Prostate gland (tissue), 2 donors: ENCODE results near the gene EPOP. TPM values are rescaled to one million over a fixed set of nuclear protein-coding genes. Genes with fewer than 3 reads are reported as not detected.

ENCODE experiments used
- DNase-seq: peaks from one replicate; pipeline ENCODE4 v3.0.0-alpha.2; 2019; ENCODE audit warnings: low spot score
- H3K27ac ChIP-seq, 2 donors: fragments of 200-600 bp; sonication (generic); 2 replicates each; pipeline ENCODE4 v1.5.1; 2017 to 2019
- H3K27me3 ChIP-seq: fragments of 200-600 bp; sonication (generic); replicated peaks from 2 replicates; pipeline ENCODE4 v1.5.1; 2019; ENCODE audit not compliant: insufficient read depth
- H3K36me3 ChIP-seq, 2 donors: fragments of 200-600 bp; sonication (generic); 1 replicate in 1 of 2; 2 replicates in 1 of 2; pipeline versions ENCODE4 v1.5.1 to v1.8.1; 2017 to 2019
- H3K4me1 ChIP-seq: fragments of 200-600 bp; sonication (generic); replicated peaks from 2 replicates; pipeline ENCODE4 v1.5.1; 2019
- H3K4me3 ChIP-seq, 2 donors: fragments of 200-600 bp; sonication (generic); 2 replicates each; pipeline ENCODE4 v1.5.1; 2017 to 2019
- H3K9me3 ChIP-seq: fragments of 200-600 bp; sonication (generic); 2 replicates; pipeline ENCODE4 v1.5.1; 2017
- POLR2A ChIP-seq: fragments of 450-650 bp; IDR thresholded peaks from one replicate; pipeline ENCODE4 v1.6.1; 2016; ENCODE audit warnings: antibody characterized with exemption, mild to moderate bottlenecking
- POLR2AphosphoS5 ChIP-seq: sonication (generic); formaldehyde crosslinking; IDR thresholded peaks from one replicate; pipeline ENCODE4 v1.6.1; 2017; ENCODE audit warnings: antibody characterized with exemption
- WGBS: methylation state at CpG from one replicate; pipeline ENCODE4 v1.1.5; 2018; 5-methylcytosine and 5-hydroxymethylcytosine counted together
- intact Hi-C: fragments of 100-400 bp; cut with DNase I; formaldehyde crosslinking; loops from one replicate; pipeline ENCODE4 v1.14.2; 2022
- total RNA-seq, 2 donors: library from RNA; depleted of rRNA; stranded (reverse); fragments of >200 nt; gene quantifications; one replicate each; pipeline ENCODE4 v1.1.0, GENCODE V29; 2016
- TF ChIP-seq, protein P1 (sequence below), 4 experiments: fragments of 200-600 bp in 2 of 4; fragments of 450-650 bp in 2 of 4; sonication (generic) in 2 of 4; IDR thresholded peaks; 1 replicate in 3 of 4; 2 replicates in 1 of 4; pipeline ENCODE4 v1.5.1; 2016 to 2019; ENCODE audit warnings: antibody characterized with exemption in 4 of 4, mild to moderate bottlenecking in 2 of 4, moderate library complexity in 2 of 4

The EPOP gene
- total RNA-seq, 2 donors from 2014 or later: 4.1 to 11.0 TPM

DNA sequence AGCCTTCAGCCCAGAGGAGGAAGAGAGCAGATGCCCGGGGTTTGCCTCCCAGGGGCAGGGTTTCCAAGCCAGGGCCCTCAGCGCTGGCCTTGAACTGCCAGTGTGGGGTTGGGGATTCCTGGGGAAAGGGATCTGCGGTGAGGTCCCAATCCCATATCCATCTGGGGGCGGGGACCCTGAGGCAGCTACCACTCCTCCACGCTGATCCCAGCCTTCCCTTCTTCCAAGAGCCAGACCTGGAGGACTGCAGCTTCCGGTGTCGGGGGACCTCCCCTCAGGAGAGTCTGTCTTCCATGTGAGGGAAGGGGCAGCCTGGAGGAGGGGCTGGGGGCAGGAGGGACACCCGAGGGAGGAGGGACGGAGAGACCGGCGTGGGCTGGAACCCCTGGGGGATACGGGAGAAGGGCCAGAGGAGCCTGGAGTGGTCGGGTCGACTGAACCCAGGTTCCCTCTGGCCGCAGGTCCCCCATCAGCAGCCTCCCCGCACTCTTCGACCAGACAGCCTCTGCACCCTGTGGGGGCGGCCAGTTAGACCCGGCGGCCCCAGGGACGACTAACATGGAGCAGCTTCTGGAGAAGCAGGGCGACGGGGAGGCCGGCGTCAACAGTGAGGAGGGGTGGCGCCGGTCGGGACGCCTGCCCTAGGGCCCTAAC lies 44.7 kb upstream of the EPOP start:
- Histone ChIP-seq H3K27me3 (no peaks in the 10 kb centered on the region), H3K4me3 (no peak overlapping the region), H3K4me1 (no peaks in the 10 kb centered on the region), H3K36me3 (peaks cover 0 to 33% of the 10 kb centered on the region in 2 donors), H3K27ac (no peak overlapping the region), H3K9me3 (no peaks in the 10 kb centered on the region)
- no peak for DNase-seq
- TF ChIP-seq POLR2AphosphoS5: no peak
- TF ChIP-seq, protein P1, sequence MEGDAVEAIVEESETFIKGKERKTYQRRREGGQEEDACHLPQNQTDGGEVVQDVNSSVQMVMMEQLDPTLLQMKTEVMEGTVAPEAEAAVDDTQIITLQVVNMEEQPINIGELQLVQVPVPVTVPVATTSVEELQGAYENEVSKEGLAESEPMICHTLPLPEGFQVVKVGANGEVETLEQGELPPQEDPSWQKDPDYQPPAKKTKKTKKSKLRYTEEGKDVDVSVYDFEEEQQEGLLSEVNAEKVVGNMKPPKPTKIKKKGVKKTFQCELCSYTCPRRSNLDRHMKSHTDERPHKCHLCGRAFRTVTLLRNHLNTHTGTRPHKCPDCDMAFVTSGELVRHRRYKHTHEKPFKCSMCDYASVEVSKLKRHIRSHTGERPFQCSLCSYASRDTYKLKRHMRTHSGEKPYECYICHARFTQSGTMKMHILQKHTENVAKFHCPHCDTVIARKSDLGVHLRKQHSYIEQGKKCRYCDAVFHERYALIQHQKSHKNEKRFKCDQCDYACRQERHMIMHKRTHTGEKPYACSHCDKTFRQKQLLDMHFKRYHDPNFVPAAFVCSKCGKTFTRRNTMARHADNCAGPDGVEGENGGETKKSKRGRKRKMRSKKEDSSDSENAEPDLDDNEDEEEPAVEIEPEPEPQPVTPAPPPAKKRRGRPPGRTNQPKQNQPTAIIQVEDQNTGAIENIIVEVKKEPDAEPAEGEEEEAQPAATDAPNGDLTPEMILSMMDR (IDR thresholded peaks at IDR 0.05): no peak
- 83% methylated on average over 29 of the region's 29 CpGs for WGBS
- intact Hi-C loops: no loop called here

DNA sequence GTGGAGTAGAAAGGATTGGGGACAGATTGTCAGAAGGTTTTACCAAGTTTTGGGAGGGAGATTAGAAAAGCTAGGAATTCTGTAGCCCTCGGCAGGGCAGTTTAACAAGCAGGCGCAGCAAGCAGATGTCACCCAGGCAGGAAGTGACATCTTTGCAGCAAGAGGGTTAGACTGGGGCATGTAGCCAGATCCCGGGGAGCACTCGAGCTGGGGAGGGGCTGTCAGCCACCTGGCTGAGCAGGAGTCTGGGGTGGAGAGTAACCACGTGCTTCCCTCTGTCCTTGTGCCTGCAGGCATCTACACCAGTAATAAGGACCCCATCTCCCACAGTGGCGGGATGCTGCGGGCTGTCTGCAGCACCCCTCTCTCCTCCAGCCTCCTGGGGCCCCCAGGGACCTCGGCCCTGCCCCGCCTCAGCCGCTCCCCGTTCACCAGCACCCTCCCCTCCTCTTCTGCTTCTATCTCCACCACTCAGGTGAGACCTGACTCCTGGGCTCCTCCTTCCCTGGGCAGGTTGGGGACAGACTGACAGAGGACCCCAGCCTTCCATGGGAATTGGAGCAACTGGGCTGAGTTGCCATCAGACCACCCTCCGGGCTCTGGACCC lies 42.5 kb upstream of the EPOP start:
- Histone ChIP-seq H3K27ac (no peak overlapping the region), H3K36me3 (peaks cover 0 to 34% of the 10 kb centered on the region in 2 donors), H3K27me3 (no peaks in the 10 kb centered on the region), H3K4me1 (no peaks in the 10 kb centered on the region), H3K9me3 (no peaks in the 10 kb centered on the region), H3K4me3 (no peak overlapping the region)
- no peak for DNase-seq
- intact Hi-C loops: no loop called here
- TF ChIP-seq POLR2A (no peak), POLR2AphosphoS5 (no peak)
- 73% methylated on average over 12 of the region's 12 CpGs for WGBS

DNA sequence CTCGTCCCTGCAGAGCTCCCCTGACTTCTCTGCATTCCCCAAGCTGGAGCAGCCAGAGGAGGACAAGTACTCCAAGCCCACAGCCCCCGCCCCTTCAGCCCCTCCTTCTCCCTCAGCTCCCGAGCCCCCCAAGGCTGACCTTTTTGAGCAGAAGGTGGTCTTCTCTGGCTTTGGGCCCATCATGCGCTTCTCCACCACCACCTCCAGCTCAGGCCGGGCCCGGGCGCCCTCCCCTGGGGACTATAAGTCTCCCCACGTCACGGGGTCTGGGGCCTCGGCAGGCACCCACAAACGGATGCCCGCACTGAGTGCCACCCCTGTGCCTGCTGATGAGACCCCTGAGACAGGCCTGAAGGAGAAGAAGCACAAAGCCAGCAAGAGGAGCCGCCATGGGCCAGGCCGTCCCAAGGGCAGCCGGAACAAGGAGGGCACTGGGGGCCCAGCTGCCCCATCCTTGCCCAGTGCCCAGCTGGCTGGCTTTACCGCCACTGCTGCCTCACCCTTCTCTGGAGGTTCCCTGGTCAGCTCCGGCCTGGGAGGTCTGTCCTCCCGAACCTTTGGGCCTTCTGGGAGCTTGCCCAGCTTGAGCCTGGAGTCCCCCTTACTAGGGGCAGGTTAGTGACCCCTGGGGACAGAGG lies 41.7 kb upstream of the EPOP start:
- H3K4me1 ChIP-seq: no peaks in the 10 kb centered on the region
- peaks cover 0 to 34% of the 10 kb centered on the region in 2 donors for H3K36me3 ChIP-seq
- no peak overlapping the region for H3K4me3 ChIP-seq
- WGBS: 91% methylated on average over 17 of the region's 18 CpGs
- no peak overlapping the region for H3K27ac ChIP-seq
- H3K27me3 ChIP-seq: no peaks in the 10 kb centered on the region
- intact Hi-C loops: no loop called here
- TF ChIP-seq POLR2A: no peak
- no peak for DNase-seq
- H3K9me3 ChIP-seq: no peaks in the 10 kb centered on the region

DNA sequence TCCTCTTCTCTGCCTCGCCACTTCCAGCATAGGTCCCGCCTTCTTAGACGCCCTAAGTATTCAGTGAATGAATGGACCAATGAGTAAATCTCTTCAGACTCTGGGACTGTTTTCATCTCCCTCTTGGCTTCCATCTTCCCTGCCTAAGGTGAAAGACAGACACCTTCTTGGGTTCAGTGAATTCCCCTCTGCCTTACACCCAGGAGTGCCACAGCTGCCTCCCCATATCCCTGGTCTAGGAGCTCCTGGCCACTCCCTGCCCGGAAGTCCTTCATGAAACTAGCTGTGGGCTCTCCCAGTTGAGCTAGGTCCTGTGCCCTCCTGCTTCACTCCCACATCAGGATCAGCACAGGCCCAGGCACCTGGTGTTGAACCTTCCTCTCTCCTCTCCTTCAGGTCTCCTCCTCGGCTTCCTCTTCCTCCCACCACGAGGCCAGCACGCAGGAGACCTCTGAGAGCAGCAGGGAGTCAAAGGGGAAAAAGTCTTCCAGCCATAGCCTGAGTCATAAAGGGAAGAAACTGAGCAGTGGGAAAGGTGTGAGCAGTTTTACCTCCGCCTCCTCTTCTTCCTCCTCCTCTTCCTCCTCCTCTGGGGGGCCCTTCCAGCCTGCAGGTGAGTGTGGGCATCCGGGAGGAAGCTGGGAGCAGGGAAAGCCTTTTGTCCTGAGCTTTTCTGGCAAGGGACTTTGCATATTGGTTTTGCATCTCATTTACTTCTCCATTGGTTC lies 40.6 kb upstream of the EPOP start:
- Histone ChIP-seq H3K4me1 (no peaks in the 10 kb centered on the region), H3K27me3 (no peaks in the 10 kb centered on the region), H3K36me3 (peaks cover 0 to 29% of the 10 kb centered on the region in 2 donors), H3K4me3 (no peak overlapping the region), H3K9me3 (no peaks in the 10 kb centered on the region), H3K27ac (no peak overlapping the region)
- TF ChIP-seq POLR2A (no peak), POLR2AphosphoS5 (no peak)
- TF ChIP-seq, protein P1 (IDR thresholded peaks at IDR 0.05): no peak
- intact Hi-C loops: no loop called here
- no peak for DNase-seq
- 87% methylated on average over 9 of the region's 9 CpGs for WGBS

DNA sequence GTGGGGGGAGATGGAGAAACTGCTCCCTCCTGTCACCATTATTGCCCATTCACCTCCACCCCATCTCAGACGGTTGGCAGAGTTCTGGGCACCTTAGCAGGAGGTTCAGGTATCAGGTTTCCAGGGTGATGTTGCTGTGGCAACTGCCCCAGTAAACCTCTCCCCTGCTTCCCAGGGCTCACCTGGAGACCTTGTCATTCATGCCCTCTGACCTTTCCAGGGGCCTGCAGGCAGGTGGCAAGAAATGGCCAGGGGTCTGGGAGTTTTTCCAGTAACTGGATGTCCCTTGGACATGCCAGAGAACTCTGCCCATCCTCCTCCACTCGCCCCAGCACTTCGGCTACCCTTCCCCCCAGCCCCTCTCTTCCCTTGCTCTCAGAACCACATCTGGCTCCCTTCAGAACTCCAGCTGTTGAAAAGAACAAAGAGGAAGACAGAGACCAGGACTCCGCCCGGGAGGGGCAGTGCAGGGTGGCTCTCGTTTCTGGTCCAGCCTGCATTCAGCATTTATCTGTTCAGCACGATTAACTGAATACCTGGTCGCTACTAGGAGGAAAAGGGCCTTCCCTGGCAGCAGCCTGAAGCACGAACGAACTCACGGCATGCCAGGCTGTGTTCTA lies 38.8 kb upstream of the EPOP start:
- Histone ChIP-seq H3K4me3 (no peak overlapping the region), H3K9me3 (no peaks in the 10 kb centered on the region), H3K27me3 (no peaks in the 10 kb centered on the region), H3K36me3 (peaks cover 4 to 18% of the 10 kb centered on the region in 2 donors), H3K27ac (no peak overlapping the region), H3K4me1 (no peaks in the 10 kb centered on the region)
- DNase-seq: no peak
- intact Hi-C loops: no loop called here
- no peak for TF ChIP-seq POLR2AphosphoS5
- TF ChIP-seq POLR2A: no peak
- TF ChIP-seq, protein P1 (IDR thresholded peaks at IDR 0.05): no peak
- 62% methylated on average over 11 of the region's 11 CpGs for WGBS
